GM19035 (cell line): ENCODE data around the gene EEF2K.
"Not testable (repeated sequence)": the region's sequence is repeated elsewhere in the genome, so short reads cannot be mapped to it uniquely, and the experiment has no call there.

Source experiments
- ATAC-seq: cut with Tn5 transposase; IDR thresholded peaks from one replicate; pipeline ENCODE4 v1.9.1; 2021; ENCODE audit not compliant: unreplicated experiment

The EEF2K gene

GRCh38 chr16:22189473-22190080 is 16.5 kb upstream of the EEF2K start:
- ATAC-seq: no peak

DNA sequence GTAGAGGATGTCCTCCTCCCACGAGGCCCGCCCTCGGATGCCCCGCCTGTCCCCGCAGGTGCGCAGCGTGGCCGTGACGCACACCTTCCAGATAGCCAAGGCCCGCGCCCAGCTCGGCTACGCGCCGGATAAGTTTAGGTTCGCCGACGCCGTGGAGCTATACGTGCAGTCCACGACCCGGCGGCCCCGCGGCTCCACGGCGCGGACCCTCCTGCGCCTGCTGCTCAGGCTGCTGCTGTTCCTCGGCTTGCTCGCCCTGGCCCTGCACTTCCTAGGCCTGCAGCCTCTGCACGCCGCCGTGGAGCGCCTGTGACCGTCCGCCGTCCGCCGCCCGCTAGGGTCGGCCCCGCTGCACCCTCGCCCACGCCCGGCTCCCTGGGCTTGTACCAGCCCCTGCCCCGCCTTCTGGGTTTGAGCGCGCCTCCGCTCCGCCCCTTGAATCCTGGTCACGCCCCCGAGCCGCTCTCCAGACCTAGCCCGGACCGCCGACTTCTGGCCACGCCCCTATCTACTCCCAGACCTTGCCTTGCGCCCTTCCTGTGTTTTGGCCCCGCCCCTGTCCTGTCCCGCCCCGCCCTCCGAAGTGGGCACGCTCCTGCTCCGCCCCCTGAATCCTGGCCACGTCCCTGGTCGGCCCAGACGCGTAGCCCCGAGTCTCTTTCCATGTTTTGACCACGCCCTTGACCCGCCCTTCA is 15.8 kb upstream of the EEF2K start:
- ATAC-seq: peak; percentile 66

DNA sequence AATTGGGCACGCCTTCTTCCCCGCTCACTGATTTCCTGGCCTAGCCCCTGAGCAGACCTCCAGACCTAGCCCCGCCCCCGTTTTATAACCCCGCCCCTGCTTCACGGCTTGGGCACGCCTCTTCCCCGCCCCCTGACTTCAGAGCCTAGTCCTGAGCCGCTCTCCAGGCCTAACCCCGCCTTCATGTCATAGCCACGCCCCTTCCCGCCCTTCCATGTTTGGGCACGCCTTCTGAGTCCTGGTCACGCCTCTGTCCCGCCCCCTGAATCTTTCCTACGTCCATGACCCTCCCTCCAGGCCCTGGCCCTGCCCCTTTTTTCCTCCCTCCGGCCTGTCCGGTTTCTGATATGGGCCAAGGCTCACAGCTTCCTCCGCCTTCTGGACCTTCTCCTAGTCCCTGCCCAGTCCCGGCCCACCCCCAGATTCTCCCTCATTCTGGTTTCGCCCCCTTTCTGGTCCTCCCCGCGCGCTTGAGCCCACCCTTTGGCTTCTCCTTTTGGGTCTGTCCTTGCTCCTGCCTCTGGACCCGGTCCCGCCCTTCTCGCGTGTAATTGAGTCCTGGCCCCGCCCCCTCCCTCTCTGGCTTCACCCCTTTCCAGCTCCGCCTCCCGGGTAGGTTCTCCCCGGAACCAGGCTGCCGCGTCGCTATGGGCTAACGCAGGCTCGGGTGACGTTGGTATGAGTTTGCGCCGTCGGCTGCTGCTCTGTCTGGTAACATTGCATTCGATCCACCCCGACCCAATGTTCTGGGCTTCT is 15.1 kb upstream of the EEF2K start:
- peak; percentile 57 for ATAC-seq

- ATAC-seq: no peak
Measured at GRCh38 chr16:22191532-22192260, 14.4 kb upstream of the EEF2K start.

DNA sequence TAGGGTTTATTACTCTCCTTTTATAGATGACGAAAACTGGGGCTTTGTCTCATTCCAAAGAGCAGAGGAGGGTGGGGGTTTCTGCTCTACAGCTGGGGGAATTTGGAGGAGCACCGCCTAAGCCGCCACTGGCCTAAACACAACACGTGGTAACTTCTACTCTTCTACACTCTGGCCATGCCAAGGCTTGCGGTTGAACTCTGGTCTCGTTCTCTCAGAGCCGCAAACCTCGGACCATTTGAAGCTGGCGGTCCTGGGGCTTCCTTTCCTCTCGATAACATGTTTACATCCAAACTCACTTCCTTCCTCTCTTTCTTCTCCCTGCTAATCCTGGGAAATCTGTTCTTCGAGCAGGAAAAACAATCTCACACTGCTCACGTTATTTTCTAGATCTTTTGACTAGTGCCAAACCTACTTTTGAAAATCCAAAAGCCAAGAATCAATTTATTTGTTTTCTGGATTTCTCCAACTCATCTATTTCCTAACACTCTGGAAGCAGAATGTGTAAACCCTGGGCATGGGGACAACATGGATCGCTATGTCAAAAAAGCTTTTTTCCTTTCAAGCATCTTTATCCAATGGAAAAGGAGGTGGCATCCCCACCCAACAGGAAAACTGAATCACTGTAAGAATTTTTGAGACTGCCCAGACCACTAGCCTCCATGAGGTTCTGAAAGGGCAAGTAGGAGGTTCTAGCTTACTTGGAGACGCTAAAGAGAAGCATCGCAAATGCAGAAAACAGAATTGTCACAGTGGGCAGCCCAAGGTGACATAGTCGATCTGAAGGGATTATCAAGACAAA is 13.6 kb upstream of the EEF2K start:
- peak; percentile 15 for ATAC-seq

GRCh38 chr16:22193063-22193411 is 13.0 kb upstream of the EEF2K start:
- ATAC-seq: no peak

- no peak for ATAC-seq
Measured at GRCh38 chr16:22194707-22195444, 11.2 kb upstream of the EEF2K start.

DNA sequence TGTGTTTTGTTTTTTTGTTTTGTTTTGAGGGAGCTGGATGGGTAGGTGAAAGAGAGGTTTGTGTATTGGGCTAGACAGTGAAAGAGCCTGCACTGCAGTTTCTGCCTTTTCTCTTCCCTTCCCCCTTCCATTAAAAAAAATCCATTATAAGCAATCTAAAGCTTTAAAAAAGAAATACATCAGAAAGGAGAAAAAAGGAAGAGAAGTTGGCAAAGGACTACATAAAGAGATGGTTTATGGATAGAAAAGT is 10.7 kb upstream of the EEF2K start:
- ATAC-seq: no peak

- peak; percentile 34 for ATAC-seq
Measured at GRCh38 chr16:22195695-22196558, 10.2 kb upstream of the EEF2K start.

DNA sequence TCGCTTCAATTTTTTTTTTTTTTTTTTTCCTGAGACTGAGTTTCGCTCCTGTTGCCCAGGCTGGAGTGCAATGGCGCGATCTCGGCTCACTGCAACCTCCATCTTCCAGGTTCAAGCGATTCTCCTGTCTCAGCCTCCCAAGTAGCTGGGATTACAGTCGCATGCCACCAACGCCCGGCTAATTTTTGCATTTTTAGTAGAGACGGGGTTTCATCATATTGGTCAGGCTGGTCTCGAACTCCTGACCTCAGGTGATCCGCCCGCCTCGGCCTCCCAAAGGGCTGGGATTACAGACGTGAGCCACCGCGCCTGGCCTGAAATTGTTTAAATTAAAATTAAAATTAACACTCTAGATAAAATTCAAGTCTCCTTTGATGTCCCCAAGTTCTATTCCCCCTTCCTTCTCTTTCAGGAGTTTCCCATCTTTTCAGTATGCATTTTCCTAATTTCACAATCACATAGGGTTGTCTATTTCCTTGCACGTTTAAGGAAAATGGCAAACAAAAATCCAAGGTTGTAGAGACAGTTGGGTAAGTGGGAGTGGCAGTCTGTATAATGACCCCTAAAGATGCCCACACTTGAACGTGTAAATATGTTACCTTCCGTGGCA is 9.4 kb upstream of the EEF2K start:
- ATAC-seq: not testable (repeated sequence)

GRCh38 chr16:22198547-22199293 is 7.4 kb upstream of the EEF2K start:
- no peak for ATAC-seq

GRCh38 chr16:22202261-22202637 is 3.8 kb upstream of the EEF2K start:
- ATAC-seq: no peak

GRCh38 chr16:22203091-22203490 is 3.0 kb upstream of the EEF2K start:
- no peak for ATAC-seq

- ATAC-seq: no peak
Measured at GRCh38 chr16:22204091-22204655, 1.9 kb upstream of the EEF2K start.

GRCh38 chr16:22205577-22206012 is 483 bp upstream of the EEF2K start:
- ATAC-seq: no peak

- ATAC-seq: peak; percentile 41
Measured at GRCh38 chr16:22206842-22207714, 1.0 kb downstream of the EEF2K start.
